HG03135 (cell line): ENCODE measurements around the gene IQCH.

ENCODE experiments used
- ATAC-seq: cut with Tn5 transposase; IDR thresholded peaks from one replicate; pipeline ENCODE4 v1.9.1; 2021; ENCODE audit warnings: mild to moderate bottlenecking, moderate library complexity; ENCODE audit not compliant: unreplicated experiment

IQCH gene

DNA sequence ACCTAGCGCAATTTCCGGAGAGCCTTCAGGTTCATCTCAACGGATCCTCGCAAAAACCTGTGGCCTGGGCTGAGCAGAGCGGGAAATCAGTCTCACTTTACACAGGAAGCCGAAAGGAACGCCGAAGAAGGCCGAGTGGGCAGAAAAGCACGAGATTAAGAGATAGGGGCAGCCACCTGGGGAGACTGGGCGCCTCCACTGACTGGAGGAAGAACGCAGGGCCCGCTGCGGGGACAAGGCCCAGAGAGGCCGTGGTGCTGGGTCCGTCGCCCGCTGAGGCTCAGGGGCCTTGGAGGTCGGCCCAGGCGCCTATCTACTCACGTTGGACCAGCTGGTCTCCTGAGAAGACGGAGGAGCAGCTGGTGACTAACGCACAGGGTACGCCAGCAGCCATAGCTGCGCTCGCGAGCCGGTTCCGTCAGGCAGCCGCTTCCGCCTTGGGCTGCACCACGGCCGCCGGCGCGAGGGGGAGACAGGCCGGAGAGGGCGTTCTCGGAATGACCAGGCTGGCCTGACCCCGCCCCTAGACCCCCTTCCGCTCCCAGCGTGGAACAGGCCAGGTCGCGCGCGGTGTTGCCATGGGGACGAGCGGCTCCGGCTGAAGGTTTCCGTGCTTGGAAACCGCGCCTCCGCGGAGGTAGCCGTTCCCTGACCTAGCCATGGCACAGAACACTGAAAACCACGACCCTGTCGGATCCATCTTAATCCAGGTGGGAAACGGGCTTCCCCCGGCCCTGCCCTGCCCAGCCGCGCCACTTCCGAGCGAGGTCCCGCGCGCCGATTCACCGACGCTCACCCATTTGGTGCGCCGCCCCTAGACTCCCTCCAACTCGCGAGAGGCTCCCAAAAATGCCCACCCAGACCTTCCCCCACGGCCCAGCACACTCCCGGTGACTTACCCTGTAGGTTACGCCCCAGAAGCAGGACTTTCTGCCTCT, at the start of gene IQCH, which contains the start of gene AAGAB:
TSS of gene IQCH (plus strand) at position 549 of the 938 bp plus-strand sequence. CDS start at position 660, 111 bp downstream.
TSS of gene AAGAB (minus strand) at position 424 of the 938 bp plus-strand sequence. CDS start at position 394, 30 bp downstream.
- ATAC-seq: peak; percentile 96

DNA sequence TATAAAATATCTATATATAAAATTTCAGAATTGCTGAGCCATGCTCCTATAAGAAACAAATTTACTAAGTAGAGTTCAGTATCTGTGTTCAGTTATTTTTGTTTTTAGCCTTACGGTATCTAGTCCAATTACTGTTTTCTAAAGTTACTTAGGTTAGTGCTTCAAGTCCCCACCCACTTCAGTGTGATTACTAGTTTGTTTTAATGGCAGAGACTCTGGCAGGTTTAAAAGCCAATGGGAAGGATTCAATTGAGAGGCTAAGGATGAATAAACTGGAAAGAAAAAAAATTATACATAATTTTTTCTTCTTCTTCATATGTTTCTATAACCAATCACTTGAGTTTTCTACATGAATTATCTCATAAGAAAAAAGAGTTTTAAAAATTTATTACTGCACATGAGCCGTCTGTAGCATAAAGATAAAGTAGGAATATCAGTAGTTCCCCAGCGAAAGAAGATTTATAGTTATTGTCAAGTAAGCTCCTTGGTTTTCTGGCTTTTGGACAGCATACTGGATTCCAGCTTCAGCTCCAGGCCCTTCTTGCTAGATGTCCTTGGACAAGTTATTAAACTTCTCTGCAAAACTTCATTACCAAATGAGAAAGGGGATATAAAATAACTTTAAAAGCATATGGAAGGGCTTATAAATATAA, 46.9 kb upstream of the IQCH start:
- no peak for ATAC-seq

DNA sequence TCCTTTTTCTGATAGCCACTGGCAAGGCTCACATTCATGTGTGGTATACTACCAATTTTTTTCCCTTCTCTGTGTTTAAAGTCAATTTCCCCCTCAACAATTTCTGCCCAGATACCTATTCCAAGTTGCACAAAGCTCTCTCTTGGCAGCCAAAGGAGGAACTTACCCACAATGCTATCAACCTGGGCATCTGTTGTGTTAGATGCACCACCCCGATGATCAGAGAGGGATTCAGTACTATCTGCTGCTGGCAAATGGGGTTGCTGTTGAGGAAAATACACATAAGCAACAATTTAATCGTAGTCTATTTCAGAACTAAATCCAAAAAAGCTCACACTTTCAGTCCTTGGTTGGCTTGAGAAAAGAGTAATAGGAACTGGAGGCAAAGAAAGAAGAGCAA, 46.2 kb upstream of the IQCH start:
- ATAC-seq: no peak

DNA sequence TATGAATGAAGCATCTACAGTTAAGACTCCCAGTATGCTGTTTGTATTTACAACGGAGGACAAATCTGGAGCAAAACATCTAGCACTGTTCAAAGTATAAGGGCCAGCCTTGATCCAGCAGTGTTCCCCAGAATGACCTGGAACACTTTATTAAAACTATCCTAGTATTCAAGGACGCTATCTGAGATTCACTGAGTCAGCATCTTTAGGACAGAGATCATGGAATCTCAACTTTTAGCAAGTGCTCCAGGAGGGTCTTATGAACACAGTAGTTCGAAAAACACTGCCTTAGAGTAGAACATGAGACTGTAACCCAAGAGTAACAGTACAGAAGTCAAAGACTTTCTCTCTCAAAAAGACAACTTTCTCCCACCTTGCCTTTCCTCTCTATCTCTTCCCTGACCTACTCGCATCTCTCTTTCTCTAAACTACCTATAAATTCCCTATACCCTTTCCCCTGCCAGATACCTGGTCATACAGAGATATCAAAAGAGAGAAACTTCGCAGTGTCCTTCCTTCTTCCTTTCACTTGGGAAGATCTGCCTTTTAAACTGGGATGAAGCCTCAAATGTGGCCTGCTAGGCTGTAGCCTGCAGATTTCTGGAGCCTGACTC, 43.9 kb upstream of the IQCH start:
- no peak for ATAC-seq

DNA sequence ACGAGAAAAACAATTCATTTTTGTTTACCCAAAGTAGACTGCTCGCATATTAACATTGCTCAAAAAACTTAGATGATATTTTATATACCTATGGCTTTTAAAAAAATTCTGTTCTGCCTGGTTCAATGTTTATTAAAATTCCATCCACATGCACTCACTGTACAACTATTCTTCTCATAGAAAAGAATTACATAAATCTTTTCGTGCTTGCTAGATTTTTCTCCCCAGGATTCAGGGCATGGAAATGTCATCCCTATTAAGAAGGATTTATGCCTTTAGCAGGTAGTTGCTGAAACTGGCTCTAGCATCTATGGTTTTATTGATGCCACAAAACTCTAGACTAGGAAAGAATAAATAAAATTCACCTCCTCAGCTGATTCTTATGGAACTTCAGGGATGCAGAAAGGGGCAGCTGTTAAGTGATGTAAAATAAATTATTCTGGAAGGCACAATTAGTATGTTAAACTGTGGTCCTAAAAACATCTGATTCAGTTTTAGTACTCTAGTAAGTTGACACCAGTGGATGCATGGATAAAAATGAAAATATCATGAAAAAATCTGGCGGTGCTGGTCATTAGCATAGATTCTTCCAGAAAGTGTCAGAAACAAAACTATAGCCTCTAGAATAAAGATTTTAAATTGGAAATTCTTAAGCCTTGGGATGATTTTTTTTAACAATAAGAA, 41.8 kb upstream of the IQCH start:
- no peak for ATAC-seq

DNA sequence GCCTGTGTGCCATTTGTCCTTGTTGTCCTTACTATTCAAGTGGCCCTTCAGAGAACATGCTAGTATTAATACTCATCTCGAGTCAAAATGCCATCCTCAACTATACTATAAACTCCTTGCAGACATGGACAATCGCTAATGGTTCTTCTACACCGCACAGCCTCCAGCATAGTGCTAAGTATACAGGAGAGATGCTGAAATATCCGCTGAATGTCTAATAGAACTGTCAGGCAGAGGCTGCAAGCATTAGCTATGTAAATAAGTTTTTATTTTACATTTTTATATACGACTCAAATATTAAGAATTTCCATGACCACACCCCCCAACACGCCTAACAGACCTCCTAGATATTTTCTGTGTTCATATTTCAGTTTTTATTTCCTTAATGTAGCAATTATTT, 39.5 kb upstream of the IQCH start:
- ATAC-seq: no peak

DNA sequence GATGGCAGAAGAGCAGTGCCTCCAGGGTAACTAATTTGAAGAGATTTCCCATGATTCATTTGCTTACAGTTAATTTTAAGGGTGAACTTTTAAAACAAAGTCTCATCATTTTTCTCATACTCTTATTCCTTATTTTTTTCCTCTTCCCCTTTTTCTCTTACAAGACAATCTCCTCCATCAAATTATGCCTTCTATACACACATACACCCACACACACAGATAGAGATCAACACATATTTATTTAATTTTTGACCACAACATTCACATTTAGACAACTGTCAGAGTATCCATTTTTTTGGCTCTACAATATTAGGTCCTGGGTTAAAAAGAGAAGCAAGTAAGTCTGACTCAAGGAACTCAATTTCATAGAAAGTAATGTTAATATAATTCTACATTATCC, 37.7 kb upstream of the IQCH start:
- ATAC-seq: no peak

DNA sequence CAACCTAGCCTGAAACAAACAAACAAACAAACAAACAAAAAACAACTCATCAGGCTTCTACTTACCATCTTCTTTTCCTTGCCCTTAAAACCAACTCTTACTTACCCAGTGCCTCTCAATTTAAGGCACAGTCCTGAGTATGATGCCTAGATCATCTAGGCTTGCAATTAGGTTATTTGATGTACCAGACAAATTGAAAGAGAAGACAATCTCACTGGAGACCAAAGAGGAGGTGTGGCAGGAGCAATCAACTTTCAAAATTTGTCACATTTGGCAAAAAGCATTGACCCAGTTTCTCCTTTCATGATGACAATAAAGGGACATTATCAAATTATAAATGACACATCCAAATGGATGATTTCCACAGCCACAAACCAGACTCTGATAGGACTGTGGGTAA, 36.2 kb upstream of the IQCH start:
- no peak for ATAC-seq

DNA sequence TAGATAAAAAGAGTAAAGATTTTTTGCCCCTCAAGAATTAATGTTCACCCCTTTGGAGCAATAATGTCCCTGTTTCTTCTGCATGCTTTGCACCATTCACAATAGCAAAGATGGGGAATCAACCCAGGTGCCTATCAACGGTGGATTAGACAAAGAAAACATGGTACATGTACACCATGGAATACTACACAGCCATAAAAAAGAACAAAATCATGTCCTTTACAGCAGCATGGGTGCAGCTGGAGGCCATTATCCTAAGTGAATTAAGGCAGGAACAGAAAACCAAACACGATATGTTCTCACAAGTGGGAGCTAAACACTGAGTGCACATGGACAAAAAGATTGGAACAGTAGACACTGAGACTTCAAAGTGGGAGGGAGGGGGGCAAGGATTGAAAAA, 35.3 kb upstream of the IQCH start:
- no peak for ATAC-seq

DNA sequence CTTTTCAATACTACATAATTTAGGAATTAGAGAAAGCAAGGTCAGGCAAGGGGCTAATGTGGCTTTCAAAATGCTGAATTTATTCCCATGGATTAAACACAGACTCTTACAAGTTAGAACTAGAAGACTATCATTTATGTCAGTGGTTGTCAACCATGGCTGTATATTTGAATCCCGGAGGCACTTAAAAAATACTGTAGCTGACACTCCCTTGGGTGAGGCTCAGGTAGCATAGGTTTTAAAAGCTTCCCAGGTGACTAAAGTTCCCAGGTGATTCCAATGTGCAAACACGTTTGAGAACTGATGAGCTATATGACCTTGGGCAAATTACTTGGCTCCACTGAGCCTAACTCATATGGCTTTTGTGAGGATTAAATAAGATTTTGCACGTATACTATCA, 29.7 kb upstream of the IQCH start:
- ATAC-seq: no peak

DNA sequence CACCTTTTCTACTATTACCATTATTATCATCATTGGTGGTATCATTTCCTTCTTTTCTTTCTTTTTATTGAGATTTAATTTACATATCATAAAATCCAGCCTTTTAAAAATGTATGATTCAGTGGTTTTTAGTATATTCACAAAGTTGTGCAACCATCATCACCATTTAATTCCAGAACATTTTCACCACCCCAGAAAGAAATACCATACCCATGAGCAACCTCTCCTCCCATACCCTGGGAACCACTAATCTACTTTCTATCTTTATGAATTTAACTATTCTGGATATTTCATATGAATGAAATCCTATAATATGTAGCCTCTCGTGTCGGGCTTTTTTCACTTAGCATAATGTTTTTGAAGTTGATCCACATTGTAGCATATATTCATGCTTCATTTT, 29.2 kb upstream of the IQCH start:
- ATAC-seq: no peak

DNA sequence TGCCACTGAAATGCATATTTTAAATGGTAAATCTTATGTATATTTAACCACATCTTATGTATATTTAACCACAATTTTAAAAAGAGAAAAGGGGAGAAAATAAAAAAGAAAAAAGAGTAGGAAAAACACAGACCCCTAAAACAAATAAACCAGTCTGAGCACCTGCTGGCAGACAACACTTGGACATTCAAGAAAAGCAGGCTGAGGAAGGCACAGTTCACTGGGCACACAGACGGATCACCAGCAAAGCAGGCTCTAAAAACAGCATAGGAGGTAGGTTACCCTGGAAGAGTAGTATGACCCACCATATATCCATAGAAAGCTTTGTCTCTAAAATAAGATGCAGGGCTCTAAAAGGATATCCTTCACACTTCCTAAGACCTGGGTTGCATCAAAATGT, 27.2 kb upstream of the IQCH start:
- ATAC-seq: no peak

DNA sequence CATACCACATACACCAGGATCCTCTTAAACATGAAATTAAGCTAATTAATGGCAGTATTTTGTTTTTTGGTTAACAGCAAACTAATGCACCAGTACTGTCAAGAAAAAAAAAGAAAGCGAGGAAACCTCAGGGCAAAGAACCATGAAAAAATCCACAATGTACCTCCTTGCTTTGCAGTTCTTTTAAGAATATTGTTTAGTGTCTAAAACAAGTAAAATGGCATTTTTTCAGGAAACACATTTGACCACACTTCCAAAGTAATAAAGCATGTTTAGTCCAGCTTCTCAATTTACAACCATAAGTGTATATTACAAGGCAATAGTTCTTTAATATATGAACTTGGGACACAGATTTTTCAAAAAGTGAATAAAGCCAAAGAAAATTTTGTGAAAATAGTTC, 26.7 kb upstream of the IQCH start:
- no peak for ATAC-seq

DNA sequence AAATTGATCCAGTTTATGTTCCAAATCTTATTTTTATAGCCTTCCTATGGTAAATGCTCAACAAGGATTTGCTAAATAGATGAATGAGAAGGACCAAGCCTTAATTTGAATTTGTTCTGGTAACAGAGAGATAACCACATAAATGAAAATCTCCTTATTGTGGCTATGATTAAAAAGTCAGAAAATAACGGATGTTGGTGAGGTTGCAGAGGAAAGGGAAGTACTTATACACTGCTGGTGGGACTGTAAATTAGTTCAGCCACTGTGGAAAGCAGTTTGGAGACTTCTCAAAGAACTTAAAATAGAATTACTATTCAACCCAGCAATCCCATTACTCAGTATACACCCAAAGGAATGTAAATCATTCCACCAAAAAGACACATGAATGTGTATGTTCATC, 26.3 kb upstream of the IQCH start:
- ATAC-seq: no peak

DNA sequence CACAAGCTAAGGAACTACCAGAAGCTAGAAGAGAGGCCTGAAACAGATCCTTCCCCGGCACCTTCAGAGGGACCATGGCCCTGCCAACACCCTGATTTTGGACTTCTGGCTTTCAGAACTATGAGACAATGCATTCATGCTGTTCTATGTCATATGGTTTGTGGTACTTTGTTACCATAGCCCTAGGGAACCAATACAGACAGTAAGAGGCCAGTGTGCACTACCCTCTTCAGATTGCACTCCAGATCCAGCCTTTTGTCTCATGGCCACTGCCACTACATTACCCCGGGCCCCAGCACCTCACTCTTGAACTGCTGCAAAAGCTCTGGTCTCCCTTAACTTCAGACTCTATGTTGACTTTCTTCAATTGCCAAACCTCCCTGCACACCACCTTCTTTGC, 24.1 kb upstream of the IQCH start:
- no peak for ATAC-seq

DNA sequence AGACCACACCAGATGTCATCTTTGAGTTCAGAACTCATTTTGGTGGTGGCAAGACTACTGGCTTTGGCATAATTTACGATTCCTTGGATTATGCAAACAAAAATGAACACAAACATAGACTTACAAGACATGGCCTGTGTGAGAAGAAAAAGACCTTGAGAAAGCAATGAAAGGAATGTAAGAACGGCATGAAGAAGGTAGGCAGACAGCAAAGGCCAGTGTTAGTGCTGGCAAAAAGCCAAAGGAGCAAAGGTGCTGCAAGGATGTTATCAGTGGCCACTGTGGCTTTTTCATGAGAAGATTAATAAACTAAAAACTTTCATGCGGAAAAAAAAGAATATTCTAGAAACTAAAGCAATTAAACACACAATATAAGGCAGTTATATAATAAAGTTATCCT, 22.0 kb upstream of the IQCH start:
- no peak for ATAC-seq

DNA sequence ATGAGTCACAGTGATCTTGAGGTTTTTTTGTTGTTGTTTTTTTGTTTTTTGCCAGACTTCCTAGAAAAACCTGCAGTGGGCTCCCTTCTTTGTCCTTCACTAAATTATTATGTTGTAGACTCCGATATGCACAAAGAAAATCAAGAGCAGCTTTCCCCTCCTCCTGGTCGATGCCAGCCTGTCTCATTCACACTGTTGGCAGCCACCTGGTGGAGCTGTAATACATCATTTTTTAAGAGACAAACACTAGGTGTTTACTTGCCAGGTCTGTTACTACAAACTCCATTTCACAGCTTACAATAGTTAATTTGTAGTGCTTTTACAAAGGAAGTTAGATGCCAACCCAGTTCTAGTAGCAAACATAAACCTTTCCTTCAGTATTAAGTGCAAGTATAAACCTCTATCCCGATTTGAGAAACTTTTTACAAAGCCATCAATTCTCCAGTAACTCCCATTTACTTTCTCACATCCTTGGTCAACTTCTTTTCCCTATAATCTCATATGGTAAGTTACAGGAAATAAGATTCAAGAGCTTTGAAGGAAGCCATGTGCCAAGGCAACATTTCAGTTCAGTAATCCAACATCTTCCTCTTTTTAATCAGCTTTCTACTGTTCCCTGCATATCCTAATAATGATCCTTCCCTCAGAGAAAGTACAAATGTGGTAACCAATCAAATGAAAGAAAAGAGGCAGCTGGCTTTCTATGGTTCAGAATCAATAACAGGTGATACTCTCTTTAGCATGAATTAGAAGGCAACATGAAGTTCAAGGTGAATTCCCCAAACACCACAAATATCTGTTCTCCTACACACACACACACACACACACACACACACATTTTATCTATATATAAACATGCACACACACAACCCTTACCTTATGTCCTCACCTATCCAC, 14.1 kb upstream of the IQCH start:
- ATAC-seq: no peak

DNA sequence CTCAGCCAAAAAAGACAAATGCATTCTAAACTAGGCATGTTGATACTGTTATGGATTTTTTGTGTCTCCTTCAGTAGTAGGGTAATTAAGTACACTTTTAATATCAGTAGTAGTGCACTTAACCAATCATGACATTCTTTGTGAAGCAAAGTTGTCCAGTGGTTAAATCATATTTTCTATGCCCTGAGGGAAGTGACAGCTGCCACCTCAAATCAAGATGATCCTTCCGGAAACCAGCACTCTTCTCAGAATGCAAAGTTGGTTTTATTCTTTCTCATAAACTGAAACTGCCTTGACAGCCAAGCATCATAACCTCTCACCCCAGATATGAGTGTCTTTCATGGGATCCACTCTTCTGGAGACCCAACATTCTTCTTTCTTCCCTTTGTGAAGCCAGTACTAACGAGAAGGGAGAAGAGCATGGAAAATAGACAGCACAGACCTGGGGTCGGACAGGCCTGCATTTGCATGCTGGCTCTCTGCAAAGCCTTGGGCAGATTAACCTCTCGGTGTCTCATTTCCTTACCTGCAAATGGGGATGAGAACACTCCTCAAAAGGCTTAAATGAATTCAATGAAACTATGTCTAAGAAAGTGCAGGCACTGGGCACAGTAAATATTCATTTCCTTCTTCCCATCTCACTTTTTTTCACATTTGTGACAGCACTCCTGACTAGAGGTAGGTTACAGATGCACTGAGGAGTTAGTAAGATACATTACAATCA, 13.3 kb upstream of the IQCH start:
- ATAC-seq: peak; percentile 68

DNA sequence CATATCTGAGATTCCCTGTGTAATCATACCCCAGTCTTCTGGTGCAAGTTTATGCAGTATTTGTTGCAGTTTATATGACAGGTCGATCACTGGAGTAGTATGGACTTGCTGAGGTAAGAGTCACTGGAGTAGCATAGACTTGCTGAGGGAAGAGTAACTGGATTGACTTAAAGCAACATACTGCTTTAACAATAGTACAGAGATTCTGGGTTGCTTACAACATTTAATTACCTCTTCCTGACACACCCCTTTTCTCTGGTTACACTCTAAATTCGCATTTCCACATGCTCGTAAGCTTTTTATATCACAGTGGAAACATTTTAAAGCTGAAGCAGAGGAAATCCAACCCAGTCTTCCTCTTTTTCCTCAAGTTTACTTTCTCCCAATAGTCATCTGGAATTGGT, 11.9 kb upstream of the IQCH start:
- no peak for ATAC-seq
